Neutrophil (primary cell): Measurements from ENCODE around the gene PPL.

Experiments used
- H3K27ac ChIP-seq: fragments of 200-600 bp; sonication (generic); 2 replicates; pipeline ENCODE4 v1.5.1; 2016; ENCODE audit warnings: mild to moderate bottlenecking, moderate library complexity
- H3K27me3 ChIP-seq: fragments of 200-600 bp; sonication (generic); 2 replicates; pipeline ENCODE4 v1.6.0; 2016; ENCODE audit warnings: mild to moderate bottlenecking
- H3K36me3 ChIP-seq: fragments of 200-600 bp; sonication (generic); 2 replicates; pipeline ENCODE4 v1.5.1; 2017
- H3K4me1 ChIP-seq, 2 experiments: fragments of 200-600 bp in 1 of 2; sonication (generic) in 1 of 2; 1 replicate in 1 of 2; 2 replicates in 1 of 2; pipeline versions ENCODE4 v1.5.1 to v1.6.1; 2013 to 2016; ENCODE audit warnings: low read depth in 1 of 2, low read length in 1 of 2, mild to moderate bottlenecking in 1 of 2, moderate library complexity in 1 of 2; ENCODE audit not compliant: control insufficient read depth in 1 of 2, insufficient read depth in 1 of 2
- H3K4me3 ChIP-seq, 2 experiments: fragments of 200-600 bp in 1 of 2; sonication (generic) in 1 of 2; 1 replicate in 1 of 2; 2 replicates in 1 of 2; pipeline ENCODE4 v1.5.1; 2013 to 2016; ENCODE audit warnings: low read depth in 1 of 2, low read length in 1 of 2, mild to moderate bottlenecking in 1 of 2, moderate library complexity in 1 of 2
- H3K9me3 ChIP-seq: fragments of 200-600 bp; sonication (generic); 2 replicates; pipeline ENCODE4 v1.5.1; 2016
- CTCF ChIP-seq: fragments of 200-600 bp; sonication (generic); IDR thresholded peaks from 2 replicates; pipeline ENCODE4 v1.5.1; 2016; ENCODE audit warnings: antibody characterized with exemption

The PPL gene

GRCh38 chr16:4979736-4980660 lies 43.0 kb upstream of the PPL start:
- Histone ChIP-seq H3K27ac (no peak overlapping the region), H3K36me3 (no peaks in the 10 kb centered on the region), H3K4me3 (no peak overlapping the region), H3K9me3 (no peaks in the 10 kb centered on the region), H3K27me3 (peaks cover 47% of the 10 kb centered on the region), H3K4me1 (no peaks in the 10 kb centered on the region)
- TF ChIP-seq CTCF = no peak

GRCh38 chr16:4979164-4979563 lies 42.2 kb upstream of the PPL start:
- H3K9me3 ChIP-seq = no peaks in the 10 kb centered on the region
- peaks cover 39% of the 10 kb centered on the region for H3K27me3 ChIP-seq
- no peak overlapping the region for H3K27ac ChIP-seq
- H3K4me3 ChIP-seq = no peak overlapping the region
- H3K4me1 ChIP-seq = no peaks in the 10 kb centered on the region
- TF ChIP-seq CTCF = no peak
- no peaks in the 10 kb centered on the region for H3K36me3 ChIP-seq

- Histone ChIP-seq H3K9me3 (no peaks in the 10 kb centered on the region), H3K27ac (no peak overlapping the region), H3K4me3 (no peak overlapping the region), H3K27me3 (peaks cover 36% of the 10 kb centered on the region), H3K4me1 (no peaks in the 10 kb centered on the region), H3K36me3 (no peaks in the 10 kb centered on the region)
- no peak for TF ChIP-seq CTCF
Measured at GRCh38 chr16:4976611-4977145, 39.7 kb upstream of the PPL start.

GRCh38 chr16:4976079-4976478 lies 39.1 kb upstream of the PPL start:
- Histone ChIP-seq H3K4me1 (no peaks in the 10 kb centered on the region), H3K27me3 (peaks cover 36% of the 10 kb centered on the region), H3K36me3 (no peaks in the 10 kb centered on the region), H3K27ac (no peak overlapping the region), H3K4me3 (no peak overlapping the region), H3K9me3 (no peaks in the 10 kb centered on the region)
- no peak for TF ChIP-seq CTCF

- no peaks in the 10 kb centered on the region for H3K36me3 ChIP-seq
- H3K4me1 ChIP-seq = no peaks in the 10 kb centered on the region
- H3K27me3 ChIP-seq = peaks cover 22% of the 10 kb centered on the region
- no peak for TF ChIP-seq CTCF
- H3K27ac ChIP-seq = no peak overlapping the region
- H3K9me3 ChIP-seq = no peaks in the 10 kb centered on the region
- H3K4me3 ChIP-seq = no peak overlapping the region
Measured at GRCh38 chr16:4972938-4973587, 36.1 kb upstream of the PPL start.
